ENCODE data around the gene PEX7.

- TF ChIP-seq NFIC (IDR thresholded peaks at IDR 0.05): no peak
- TF ChIP-seq TAF1 (IDR thresholded peaks at IDR 0.05; ENCODE audit: low read depth): no peak
- no peak for TF ChIP-seq EP300 (IDR thresholded peaks at IDR 0.05; ENCODE audit: borderline replicate concordance)
- no peak for TF ChIP-seq CREB1 (IDR thresholded peaks at IDR 0.05; ENCODE audit: low read depth)
- no peak for TF ChIP-seq CEBPB (IDR thresholded peaks at IDR 0.05)
- no peak for TF ChIP-seq REST (IDR thresholded peaks at IDR 0.05; ENCODE audit: low read depth)
- TF ChIP-seq RAD21 (IDR thresholded peaks at IDR 0.05; ENCODE audit: low read depth): no peak
- TF ChIP-seq MAX (IDR thresholded peaks at IDR 0.05): no peak
These were observed 110.2 kb downstream of the PEX7 start for GRCh38 chr6:136932599-136932998.
